ENCODE results near the gene TRIM40.

GRCh38 chr6:30180145-30180544 lies 44.2 kb downstream of the TRIM40 start:
- TF ChIP-seq EP300 (IDR thresholded peaks at IDR 0.05) (no peak), POLR2A (IDR thresholded peaks at IDR 0.05) (no peak)
- TF ChIP-seq, protein P1, sequence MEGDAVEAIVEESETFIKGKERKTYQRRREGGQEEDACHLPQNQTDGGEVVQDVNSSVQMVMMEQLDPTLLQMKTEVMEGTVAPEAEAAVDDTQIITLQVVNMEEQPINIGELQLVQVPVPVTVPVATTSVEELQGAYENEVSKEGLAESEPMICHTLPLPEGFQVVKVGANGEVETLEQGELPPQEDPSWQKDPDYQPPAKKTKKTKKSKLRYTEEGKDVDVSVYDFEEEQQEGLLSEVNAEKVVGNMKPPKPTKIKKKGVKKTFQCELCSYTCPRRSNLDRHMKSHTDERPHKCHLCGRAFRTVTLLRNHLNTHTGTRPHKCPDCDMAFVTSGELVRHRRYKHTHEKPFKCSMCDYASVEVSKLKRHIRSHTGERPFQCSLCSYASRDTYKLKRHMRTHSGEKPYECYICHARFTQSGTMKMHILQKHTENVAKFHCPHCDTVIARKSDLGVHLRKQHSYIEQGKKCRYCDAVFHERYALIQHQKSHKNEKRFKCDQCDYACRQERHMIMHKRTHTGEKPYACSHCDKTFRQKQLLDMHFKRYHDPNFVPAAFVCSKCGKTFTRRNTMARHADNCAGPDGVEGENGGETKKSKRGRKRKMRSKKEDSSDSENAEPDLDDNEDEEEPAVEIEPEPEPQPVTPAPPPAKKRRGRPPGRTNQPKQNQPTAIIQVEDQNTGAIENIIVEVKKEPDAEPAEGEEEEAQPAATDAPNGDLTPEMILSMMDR (IDR thresholded peaks at IDR 0.05) = no peak
